ENCODE measurements around the gene SSH2. TPM values are rescaled to one million over a fixed set of nuclear protein-coding genes. Genes with fewer than 3 reads are reported as not detected.

Gene SSH2
- total RNA-seq, 4 donors from 2014 or later: 30.2 to 38.6 (median 35.5) TPM

GRCh38 chr17:29613352-29613837 lies 316.6 kb downstream of the SSH2 start:
- peak overlapping the region in 1 of 3 donors; percentile 20 for H3K4me3 ChIP-seq (replicated peaks in 1 of 3)
- H3K27me3 ChIP-seq: no peaks in the 10 kb centered on the region
- no peaks in the 10 kb centered on the region for H3K36me3 ChIP-seq
- 0% methylated on average over 2 of the region's 50 CpGs for WGBS, 2 donors
- TF ChIP-seq CTCF (IDR thresholded peaks at IDR 0.05) (peak; percentile 34 to 95 (median 86)), POLR2A (IDR thresholded peaks at IDR 0.05) (peak in 1 of 2 donors; percentile 45)
- H3K4me1 ChIP-seq: peaks cover 47 to 49% of the 10 kb centered on the region in 2 donors
- no peaks in the 10 kb centered on the region for H3K9me3 ChIP-seq
- no peak overlapping the region for H3K27ac ChIP-seq
- DNase-seq: peak; percentile 96 to 97
- intact Hi-C loops (cut with DNase I): no loop called here

- Histone ChIP-seq H3K36me3 (no peaks in the 10 kb centered on the region), H3K4me1 (peaks cover 40 to 41% of the 10 kb centered on the region in 2 donors), H3K27ac (no peak overlapping the region), H3K27me3 (no peaks in the 10 kb centered on the region), H3K4me3 (replicated peaks in 1 of 3) (peak overlapping the region in 1 of 3 donors; percentile 20), H3K9me3 (no peaks in the 10 kb centered on the region)
- 50 to 60% methylated on average over 2 to 30 of the region's 85 CpGs for WGBS, 2 donors
- TF ChIP-seq CTCF (IDR thresholded peaks at IDR 0.05) (no peak), POLR2A (IDR thresholded peaks at IDR 0.05) (no peak)
- DNase-seq: peak in 1 of 2 donors; percentile 37
- intact Hi-C loops (cut with DNase I): no loop called here
These were observed 317.4 kb downstream of the SSH2 start for GRCh38 chr17:29612404-29613280.

GRCh38 chr17:29612094-29612403 lies 318.0 kb downstream of the SSH2 start:
- no peak for TF ChIP-seq POLR2A (IDR thresholded peaks at IDR 0.05)
- no peak for TF ChIP-seq CTCF (IDR thresholded peaks at IDR 0.05)
- no peaks in the 10 kb centered on the region for H3K36me3 ChIP-seq
- intact Hi-C loops (cut with DNase I): no loop called here

DNA sequence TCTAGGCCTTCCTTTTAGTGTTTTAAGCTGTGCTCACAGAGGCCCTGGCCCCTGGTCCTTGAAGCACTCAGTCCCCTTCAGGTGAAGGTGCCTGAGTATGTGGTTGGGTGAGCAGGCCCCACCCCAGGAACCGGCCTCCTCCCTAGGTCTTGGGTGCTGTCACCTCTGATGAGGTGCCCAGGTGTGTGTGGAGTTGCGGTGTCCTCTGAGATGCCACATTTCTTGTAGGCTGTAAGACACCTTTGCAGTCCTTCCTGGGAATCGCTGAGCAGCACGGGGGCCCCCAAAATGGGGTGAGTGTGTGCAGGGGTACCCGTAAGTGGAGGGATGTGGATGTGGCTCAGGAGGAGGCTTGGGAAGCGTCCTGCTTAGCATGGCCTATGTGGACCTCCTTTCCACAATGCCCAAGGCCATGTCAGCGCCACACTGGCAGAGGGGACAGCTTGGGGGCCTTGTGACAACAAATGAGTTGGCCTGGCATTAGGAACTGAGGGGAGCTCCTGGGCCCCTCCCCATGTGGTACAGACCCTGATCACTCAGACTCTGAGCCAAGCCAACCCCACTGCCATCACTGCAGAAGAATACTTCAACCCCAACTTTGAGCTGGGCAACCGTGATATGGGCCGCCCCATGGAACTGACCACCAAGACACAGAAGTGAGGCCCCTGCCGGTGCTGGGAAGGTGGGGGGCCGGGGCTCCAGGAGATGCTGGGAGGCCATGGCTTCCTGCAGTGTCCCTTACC lies 318.5 kb downstream of the SSH2 start:
- WGBS, 2 donors: 95 to 97% methylated on average over 10 of the region's 11 CpGs
- Histone ChIP-seq H3K9me3 (no peaks in the 10 kb centered on the region), H3K27me3 (no peaks in the 10 kb centered on the region), H3K4me1 (peaks cover 30 to 31% of the 10 kb centered on the region in 2 donors), H3K4me3 (replicated peaks in 1 of 3) (no peak overlapping the region), H3K36me3 (no peaks in the 10 kb centered on the region), H3K27ac (no peak overlapping the region)
- intact Hi-C loops (cut with DNase I): no loop called here
- TF ChIP-seq POLR2A (IDR thresholded peaks at IDR 0.05) (no peak), CTCF (IDR thresholded peaks at IDR 0.05) (no peak)
- no peak for DNase-seq

More at GRCh38 chr17:29612094-29612403, 318.0 kb downstream of the SSH2 start:
- WGBS, 2 donors: 86 to 89% methylated on average over 9 to 11 of the region's 12 CpGs
- peaks cover 35% of the 10 kb centered on the region in 2 donors for H3K4me1 ChIP-seq
- no peaks in the 10 kb centered on the region for H3K27me3 ChIP-seq
- no peak overlapping the region for H3K4me3 ChIP-seq (replicated peaks in 1 of 3)
- no peak for DNase-seq
- H3K27ac ChIP-seq: no peak overlapping the region
- H3K9me3 ChIP-seq: no peaks in the 10 kb centered on the region

Data from thyroid gland (tissue), 4 donors.